GM12891 (cell line): ENCODE results near the gene NEK6.
A peak's percentile ranks its signal among the peaks of the same experiment; 100 is the strongest.

ENCODE experiments used
- PAX5 ChIP-seq: IDR thresholded peaks from 2 replicates; pipeline ENCODE4 v1.6.1; 2011; ENCODE audit warnings: low read length, moderate library complexity, mild to moderate bottlenecking; ENCODE audit not compliant: insufficient read depth, severe bottlenecking
- POLR2A ChIP-seq: IDR thresholded peaks from 2 replicates; pipeline ENCODE4 v1.6.1; 2011; ENCODE audit warnings: low read depth, low read length, control low read depth
- POLR2AphosphoS5 ChIP-seq: IDR thresholded peaks from 2 replicates; pipeline ENCODE4 v1.6.1; 2011; ENCODE audit warnings: low read depth, low read length, control low read depth
- SPI1 ChIP-seq: IDR thresholded peaks from 2 replicates; pipeline ENCODE4 v1.6.1; 2011; ENCODE audit warnings: low read depth, low read length, control low read depth
- TAF1 ChIP-seq: IDR thresholded peaks from 2 replicates; pipeline ENCODE4 v1.6.1; 2011; ENCODE audit warnings: low read depth, low read length, control low read depth

- TF ChIP-seq POLR2A = no peak; the same call in 1 of the 2 replicates
- TF ChIP-seq TAF1 = no peak
- 0 out of 2 replicates have a peak, but pooled peaks have one; percentile 5 for TF ChIP-seq POLR2AphosphoS5
- TF ChIP-seq SPI1 = no peak
- no peak for TF ChIP-seq PAX5
Measured at GRCh38 chr9:124332361-124333202, 74.8 kb downstream of the NEK6 start.
